ENCODE data around the gene NOL11.
"Not testable (repeated sequence)": the region's sequence is repeated elsewhere in the genome, so short reads cannot be mapped to it uniquely, and the experiment has no call there.

NOL11 gene

DNA sequence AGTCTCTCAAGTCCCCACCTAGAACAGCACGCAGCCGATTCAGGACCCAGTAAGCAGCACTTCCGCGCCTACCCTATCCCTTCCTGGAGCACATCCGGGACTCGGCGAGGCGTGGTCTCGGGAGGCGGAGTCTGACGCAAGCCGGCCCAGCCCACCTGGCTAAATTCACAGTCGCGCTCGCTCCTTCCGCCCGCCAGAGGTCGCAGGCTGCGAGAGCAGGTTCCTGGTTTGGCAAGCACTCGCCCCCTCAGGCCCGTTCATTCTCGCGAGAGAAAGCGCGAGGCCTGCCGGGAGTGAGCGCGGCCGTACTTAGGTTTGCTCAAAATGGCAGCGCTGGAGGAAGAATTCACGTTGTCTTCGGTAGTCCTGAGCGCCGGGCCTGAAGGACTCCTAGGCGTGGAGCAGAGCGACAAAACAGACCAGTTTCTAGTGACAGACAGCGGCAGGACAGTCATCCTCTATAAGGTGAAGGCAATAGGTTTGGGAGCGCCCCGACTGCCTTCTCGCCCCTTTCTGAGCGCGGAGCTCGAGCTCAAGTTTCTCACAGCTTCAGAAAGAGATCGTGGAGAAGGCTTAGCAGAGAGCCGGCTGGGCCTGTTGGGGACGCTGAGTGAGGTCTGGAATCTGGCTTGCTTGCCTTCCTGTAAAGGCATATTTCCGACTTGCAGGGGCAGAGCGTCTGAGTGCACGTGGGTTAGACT lies at the start of gene NOL11:
NOL11 (plus strand) TSS at position 313 of the 701 bp plus-strand sequence; CDS start at position 325, 12 bp downstream.
- DNase-seq = peak; percentile 93

GRCh38 chr17:67671493-67671892 lies 46.2 kb upstream of the NOL11 start:
- DNase-seq = no peak

DNA sequence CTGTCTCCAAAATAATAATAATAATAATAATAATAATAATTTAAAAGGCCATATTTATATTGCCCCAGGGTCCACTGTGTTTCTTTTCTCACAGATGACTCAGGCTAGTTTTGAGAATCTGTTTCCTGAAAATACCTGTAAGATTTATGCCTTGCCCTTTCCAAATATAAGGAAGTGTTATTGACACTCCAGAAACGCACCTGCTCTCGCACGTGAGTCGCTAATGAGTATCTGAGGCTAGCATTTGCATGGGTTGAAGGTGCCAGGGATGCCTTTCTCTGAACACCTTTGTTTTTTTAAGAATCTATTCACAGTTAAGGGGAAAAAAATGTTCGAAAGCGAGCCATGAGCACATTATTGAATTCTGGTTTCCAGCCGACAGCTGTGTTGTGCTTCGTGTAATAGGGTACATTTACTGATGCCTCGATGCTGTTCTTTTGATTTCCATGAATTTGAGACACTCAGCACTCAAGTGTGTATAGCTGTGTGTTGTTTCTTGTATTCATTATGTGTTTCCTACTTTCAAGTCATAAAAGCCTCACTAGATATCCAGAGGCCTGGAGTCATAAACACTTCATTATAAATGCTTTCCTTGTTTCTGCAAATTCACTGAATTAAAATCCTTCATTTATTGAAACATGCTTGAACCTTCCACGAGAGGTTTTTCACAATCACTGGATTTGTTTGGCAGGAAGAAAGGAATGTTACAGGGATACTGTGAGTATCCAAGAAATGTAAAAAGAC lies 45.0 kb upstream of the NOL11 start:
- no peak for DNase-seq

GRCh38 chr17:67675481-67675880 lies 42.3 kb upstream of the NOL11 start:
- DNase-seq = no peak

GRCh38 chr17:67676305-67676704 lies 41.4 kb upstream of the NOL11 start:
- no peak for DNase-seq

GRCh38 chr17:67678414-67678813 lies 39.3 kb upstream of the NOL11 start:
- DNase-seq = no peak

- DNase-seq = no peak
These were observed 38.5 kb upstream of the NOL11 start for GRCh38 chr17:67679225-67679624.

DNA sequence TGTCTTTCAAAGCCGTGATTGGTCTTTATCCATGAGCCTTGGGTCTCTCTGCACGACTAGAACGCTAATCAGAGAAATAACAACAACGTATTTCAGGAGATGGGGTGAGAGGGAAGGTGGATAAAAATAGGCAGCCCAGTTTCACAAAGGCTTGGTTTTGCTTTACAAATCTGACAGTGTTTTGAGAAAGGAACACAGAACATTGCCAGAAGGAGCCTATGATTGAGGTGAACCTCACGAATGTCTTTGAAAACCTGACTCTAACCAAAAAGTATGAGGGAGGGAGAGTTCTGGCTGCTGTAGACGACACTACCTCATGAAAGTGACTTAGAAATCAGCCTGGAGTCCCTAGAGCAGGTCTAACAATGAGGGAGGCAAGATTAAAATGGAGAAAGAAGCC lies 38.0 kb upstream of the NOL11 start:
- no peak for DNase-seq

- DNase-seq = no peak
These were observed 37.1 kb upstream of the NOL11 start for GRCh38 chr17:67680445-67681224.

- no peak for DNase-seq
These were observed 35.5 kb upstream of the NOL11 start for GRCh38 chr17:67682196-67682595.

DNA sequence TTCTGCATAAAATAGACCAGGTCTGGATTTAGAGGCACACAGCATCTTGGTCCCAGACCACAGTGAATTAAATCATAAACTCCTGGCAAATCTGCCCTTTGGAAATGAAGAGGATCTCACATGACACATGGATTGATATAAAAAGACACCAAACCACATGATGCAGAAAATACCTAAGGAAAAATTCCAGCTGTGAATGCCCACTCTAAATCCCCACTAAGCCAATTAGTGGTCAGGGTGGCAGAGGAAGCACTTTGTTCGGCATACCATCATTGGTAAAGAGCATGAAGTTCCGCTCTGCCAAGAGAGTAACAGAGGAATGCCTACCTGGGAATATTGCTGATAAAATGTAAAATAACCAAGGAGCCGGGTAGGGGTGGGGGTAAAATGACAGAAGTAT lies 32.4 kb upstream of the NOL11 start:
- DNase-seq = no peak

DNA sequence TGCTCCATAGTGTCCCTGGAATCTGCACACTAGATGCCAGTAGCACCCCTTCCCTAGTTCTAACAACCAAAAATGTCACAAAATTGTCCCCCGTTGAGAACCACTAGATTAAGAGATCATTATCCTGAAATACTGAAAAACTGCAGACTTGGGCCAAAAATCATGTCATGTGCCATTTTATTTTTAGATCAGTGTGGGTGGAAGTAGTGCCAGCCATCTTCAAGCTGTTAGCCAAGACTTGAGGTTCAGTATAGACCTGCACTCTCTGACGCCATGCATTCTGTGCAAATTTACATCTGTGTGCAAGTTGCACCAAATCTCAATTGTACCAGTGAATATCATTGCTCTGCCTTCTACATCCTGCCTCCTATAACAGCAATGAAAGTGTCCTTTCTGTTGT lies 31.5 kb upstream of the NOL11 start:
- DNase-seq = no peak

- DNase-seq = no peak
These were observed 30.2 kb upstream of the NOL11 start for GRCh38 chr17:67687511-67687910.

DNA sequence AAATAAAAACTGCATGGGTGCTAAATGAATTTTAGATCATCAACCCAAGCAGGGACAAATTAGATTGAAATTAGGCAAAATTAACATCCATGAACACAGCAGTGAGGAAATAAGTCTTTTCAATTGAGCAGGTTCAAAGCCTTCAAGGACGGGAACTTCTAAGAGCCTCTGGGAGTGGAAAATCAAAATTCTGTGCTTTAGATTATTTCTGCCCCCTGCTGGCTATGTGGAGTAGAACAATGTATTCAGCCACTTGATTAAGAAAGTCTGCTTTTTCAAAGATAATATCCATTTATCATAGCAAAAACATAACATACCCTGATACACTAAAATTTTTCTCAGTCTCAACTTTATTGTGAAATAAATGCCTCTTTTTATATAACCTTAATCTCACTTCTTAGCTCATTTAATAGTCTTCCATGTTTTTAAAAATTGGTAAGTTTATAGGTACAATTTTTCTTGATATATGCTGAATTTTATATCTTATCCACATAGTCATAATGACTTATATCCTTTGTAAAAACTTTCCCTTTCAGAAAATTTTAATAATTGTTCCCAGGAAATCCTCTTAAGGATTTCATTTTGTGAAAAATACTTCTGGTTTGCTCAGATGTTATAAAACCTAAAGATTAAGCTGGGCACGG lies 28.1 kb upstream of the NOL11 start:
- DNase-seq = peak; percentile 56

DNA sequence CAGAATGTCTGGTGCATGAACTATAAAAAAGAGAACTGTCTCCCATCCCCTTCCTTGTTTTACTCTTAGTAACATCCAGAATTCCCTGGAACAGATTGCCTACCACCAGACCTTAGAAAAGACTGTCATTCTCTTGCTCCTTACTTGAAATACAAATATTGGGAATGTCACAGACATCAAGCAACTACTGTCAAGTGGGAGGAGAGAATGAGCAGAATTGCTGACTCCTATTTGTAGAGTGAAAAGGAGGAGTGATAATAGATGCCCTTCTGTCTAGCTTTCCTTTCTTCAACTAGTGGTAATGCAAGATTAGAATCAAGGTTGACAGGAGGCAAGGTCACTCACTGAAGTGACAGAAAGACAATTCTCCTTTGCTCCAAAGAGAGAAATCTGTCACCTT lies 23.9 kb upstream of the NOL11 start:
- no peak for DNase-seq

GRCh38 chr17:67696347-67696746 lies 21.4 kb upstream of the NOL11 start:
- no peak for DNase-seq

- DNase-seq = no peak
These were observed 20.8 kb upstream of the NOL11 start for GRCh38 chr17:67696853-67697498.

GRCh38 chr17:67700037-67700724 lies 17.6 kb upstream of the NOL11 start:
- DNase-seq = no peak

DNA sequence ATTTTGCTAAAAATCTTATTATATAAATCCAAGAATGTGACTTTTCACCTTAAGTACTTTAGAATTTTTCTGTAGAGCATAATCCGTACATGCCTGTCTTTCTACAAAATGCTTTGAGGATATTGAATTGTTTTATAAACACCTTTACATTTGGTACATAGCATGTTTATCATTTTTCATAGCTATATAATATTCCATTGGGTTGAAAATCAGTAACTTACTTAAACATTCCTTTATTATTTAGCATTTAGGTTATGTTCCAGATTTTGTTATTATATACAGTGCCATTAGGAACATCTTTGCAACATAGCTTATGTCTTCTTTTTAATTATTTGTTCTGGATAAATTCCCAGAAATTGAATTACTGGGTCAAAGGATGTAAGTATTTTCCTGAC lies 17.0 kb upstream of the NOL11 start:
- no peak for DNase-seq

- not testable (repeated sequence) for DNase-seq
These were observed 14.9 kb upstream of the NOL11 start for GRCh38 chr17:67702861-67703260.

- no peak for DNase-seq
These were observed 10.3 kb upstream of the NOL11 start for GRCh38 chr17:67707442-67707841.

GRCh38 chr17:67708378-67708777 lies 9.4 kb upstream of the NOL11 start:
- DNase-seq = no peak
